ENCODE results near the gene SFMBT2. TPM values are rescaled to one million over a fixed set of nuclear protein-coding genes. Genes with fewer than 3 reads are reported as not detected.
"Not testable (repeated sequence)": the region's sequence is repeated elsewhere in the genome, so short reads cannot be mapped to it uniquely, and the experiment has no call there.

Gene SFMBT2
- total RNA-seq, 2 experiments from 2014 or later, result 7.9 to 8.3 TPM

DNA sequence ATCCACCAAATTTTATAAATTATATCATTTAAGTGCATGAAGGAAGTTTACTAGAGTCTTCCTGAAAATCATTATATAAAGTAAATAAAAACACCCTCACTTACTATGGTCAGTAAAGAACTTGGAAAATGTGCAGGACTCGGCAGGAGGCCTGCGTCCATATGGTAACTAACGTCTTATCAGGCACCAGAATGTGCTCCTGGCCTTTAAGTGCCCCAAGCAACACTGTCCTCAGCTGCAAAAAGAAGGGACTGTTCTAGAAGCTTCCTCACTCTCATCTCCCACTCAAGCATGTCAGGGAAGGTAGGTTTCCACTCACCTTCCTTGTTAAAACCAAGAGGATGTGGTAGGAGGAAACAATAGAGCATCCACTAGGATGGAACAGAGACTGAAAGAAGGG is 11.3 kb downstream of the SFMBT2 start:
- Histone ChIP-seq H2AFZ (ENCODE audit: low read length) (no peak overlapping the region), H3K9me3 (ENCODE audit: low read length) (no peaks in the 10 kb centered on the region), H4K20me1 (ENCODE audit: insufficient read depth, low read length) (no peaks in the 10 kb centered on the region; the same call in 1 of the 2 replicates), H3K4me1 (ENCODE audit: insufficient read depth, low read length, poor library complexity, severe bottlenecking) (no peaks in the 10 kb centered on the region), H3K9me2 (ENCODE audit: insufficient read depth, low read length) (no peaks in the 10 kb centered on the region), H3K36me3 (ENCODE audit: insufficient read depth, low read length) (no peaks in the 10 kb centered on the region), H3K4me2 (ENCODE audit: low read length) (no peak overlapping the region), H3K79me2 (ENCODE audit: insufficient read depth, low read depth, low read length) (peaks cover 17% of the 10 kb centered on the region; the same call in 1 of the 2 replicates), H3K27ac (ENCODE audit: low read depth, low read length, poor library complexity, severe bottlenecking) (no peak overlapping the region), H3K4me3 (ENCODE audit: low read depth, low read length, poor library complexity, severe bottlenecking) (no peak overlapping the region)
- no TSS peak for BruUV-seq (replicated peaks)
- intact Hi-C loops (cut with micrococcal nuclease; ENCODE audit: unreplicated experiment), result no loop called here
- no peak for DNase-seq (ENCODE audit: low spot score)
- ChIA-PET POLR2A (no interaction called here), CTCF (ENCODE audit: unreplicated experiment) (no interaction called here)
- TF ChIP-seq, protein P1, sequence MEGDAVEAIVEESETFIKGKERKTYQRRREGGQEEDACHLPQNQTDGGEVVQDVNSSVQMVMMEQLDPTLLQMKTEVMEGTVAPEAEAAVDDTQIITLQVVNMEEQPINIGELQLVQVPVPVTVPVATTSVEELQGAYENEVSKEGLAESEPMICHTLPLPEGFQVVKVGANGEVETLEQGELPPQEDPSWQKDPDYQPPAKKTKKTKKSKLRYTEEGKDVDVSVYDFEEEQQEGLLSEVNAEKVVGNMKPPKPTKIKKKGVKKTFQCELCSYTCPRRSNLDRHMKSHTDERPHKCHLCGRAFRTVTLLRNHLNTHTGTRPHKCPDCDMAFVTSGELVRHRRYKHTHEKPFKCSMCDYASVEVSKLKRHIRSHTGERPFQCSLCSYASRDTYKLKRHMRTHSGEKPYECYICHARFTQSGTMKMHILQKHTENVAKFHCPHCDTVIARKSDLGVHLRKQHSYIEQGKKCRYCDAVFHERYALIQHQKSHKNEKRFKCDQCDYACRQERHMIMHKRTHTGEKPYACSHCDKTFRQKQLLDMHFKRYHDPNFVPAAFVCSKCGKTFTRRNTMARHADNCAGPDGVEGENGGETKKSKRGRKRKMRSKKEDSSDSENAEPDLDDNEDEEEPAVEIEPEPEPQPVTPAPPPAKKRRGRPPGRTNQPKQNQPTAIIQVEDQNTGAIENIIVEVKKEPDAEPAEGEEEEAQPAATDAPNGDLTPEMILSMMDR (conservative IDR thresholded peaks at IDR 0.05; ENCODE audit: low read length), result no peak
- TF ChIP-seq EZH2phosphoT487 (IDR thresholded peaks at IDR 0.05; ENCODE audit: borderline replicate concordance, low read depth, low read length), result no peak

DNA sequence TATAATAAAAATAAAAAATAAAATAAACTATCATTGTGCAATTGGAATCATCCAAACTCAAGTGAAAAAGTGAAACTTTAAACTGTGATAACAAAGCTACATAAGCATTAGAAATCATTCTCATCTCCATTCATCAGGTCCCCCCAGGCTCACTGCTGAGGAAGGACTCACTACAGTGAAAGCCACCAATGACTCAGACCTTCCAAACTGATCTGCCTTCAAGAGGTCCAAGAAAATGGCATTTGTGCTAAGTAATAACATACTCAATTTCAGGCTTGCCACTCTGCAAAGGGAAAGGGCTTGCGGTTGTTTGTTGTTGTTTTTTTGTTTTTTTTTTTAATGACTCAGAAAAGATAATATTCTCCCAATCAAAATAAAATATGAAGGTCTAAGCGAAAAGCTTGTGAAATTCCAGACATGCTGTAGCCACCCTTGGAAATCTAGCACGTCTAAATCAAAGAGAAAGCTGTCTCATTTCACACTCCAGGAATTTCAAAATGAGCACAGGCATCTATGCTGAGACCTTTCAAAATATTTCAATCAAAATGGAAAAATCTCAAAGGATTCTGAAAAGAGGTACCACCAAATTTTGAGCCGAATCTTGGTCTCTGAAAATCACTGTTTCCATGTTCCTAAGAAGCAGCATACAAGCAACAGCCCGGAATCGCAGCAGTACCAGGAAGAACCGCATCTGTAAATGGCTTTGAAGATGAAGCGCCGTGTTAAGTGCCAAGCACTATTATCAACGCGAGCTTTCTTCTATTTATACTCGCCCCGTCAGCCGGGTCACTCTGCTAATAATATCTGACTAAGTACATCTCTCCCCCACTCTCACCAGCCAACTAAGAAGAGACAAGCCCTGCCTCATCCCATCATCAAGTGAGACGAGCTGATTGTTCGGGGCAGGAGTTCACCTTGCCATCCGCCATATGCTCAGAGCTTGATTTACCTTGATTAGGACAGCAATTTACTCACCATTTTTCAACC is 13.5 kb downstream of the SFMBT2 start:
- Histone ChIP-seq H4K20me1 (ENCODE audit: insufficient read depth, low read length) (no peaks in the 10 kb centered on the region; the same call in 1 of the 2 replicates), H3K27ac (ENCODE audit: low read depth, low read length, poor library complexity, severe bottlenecking) (no peak overlapping the region), H3K79me2 (ENCODE audit: insufficient read depth, low read depth, low read length) (peaks cover 12% of the 10 kb centered on the region; the same call in 1 of the 2 replicates), H3K4me1 (ENCODE audit: insufficient read depth, low read length, poor library complexity, severe bottlenecking) (peaks cover 7% of the 10 kb centered on the region), H3K9me3 (ENCODE audit: low read length) (no peaks in the 10 kb centered on the region), H3K36me3 (ENCODE audit: insufficient read depth, low read length) (no peaks in the 10 kb centered on the region), H3K4me3 (ENCODE audit: low read depth, low read length, poor library complexity, severe bottlenecking) (no peak overlapping the region), H3K4me2 (ENCODE audit: low read length) (no peak overlapping the region), H3K9me2 (ENCODE audit: insufficient read depth, low read length) (no peaks in the 10 kb centered on the region), H2AFZ (ENCODE audit: low read length) (no peak overlapping the region)
- POLR2A ChIA-PET, result interaction anchor here (0.5 kb wide), 1 partner anchor 13 kb away, joined by 3 read pairs; the partner anchor contains the start of gene SFMBT2
- intact Hi-C loops (cut with micrococcal nuclease; ENCODE audit: unreplicated experiment), result no loop called here
- no peak for DNase-seq (ENCODE audit: low spot score)
- no peak for TF ChIP-seq EZH2phosphoT487 (IDR thresholded peaks at IDR 0.05; ENCODE audit: borderline replicate concordance, low read depth, low read length)
- TF ChIP-seq, protein P1 (conservative IDR thresholded peaks at IDR 0.05; ENCODE audit: low read length), result no peak
- BruUV-seq (replicated peaks), result no TSS peak
- CTCF ChIA-PET (ENCODE audit: unreplicated experiment), result no interaction called here

DNA sequence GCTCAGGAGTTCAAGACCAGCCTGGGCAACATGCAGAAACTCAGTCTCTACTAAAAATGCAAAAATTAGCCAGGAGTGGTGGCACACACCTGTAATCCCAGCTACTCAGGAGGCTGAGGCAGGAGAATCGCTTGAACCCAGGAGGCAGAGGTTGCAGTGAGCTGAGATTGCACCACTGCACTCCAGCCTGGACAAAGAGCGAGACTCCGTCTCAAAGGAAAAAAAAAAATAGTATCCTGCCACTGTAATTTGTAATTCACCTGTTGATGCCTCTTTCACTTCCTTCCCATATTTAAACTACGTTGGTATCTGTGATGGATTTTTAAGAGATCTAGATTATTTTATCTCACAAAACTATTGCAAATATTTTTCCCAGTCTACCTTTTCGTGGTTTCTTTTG is 18.5 kb downstream of the SFMBT2 start:
- H2AFZ ChIP-seq (ENCODE audit: low read length); DNase-seq (ENCODE audit: low spot score); H3K27ac ChIP-seq (ENCODE audit: low read depth, low read length, poor library complexity, severe bottlenecking); H3K4me3 ChIP-seq (ENCODE audit: low read depth, low read length, poor library complexity, severe bottlenecking); H4K20me1 ChIP-seq (ENCODE audit: insufficient read depth, low read length); POLR2A ChIA-PET; H3K4me2 ChIP-seq (ENCODE audit: low read length); intact Hi-C loops (cut with micrococcal nuclease; ENCODE audit: unreplicated experiment); BruUV-seq (replicated peaks); CTCF ChIA-PET (ENCODE audit: unreplicated experiment); H3K36me3 ChIP-seq (ENCODE audit: insufficient read depth, low read length); H3K9me2 ChIP-seq (ENCODE audit: insufficient read depth, low read length); H3K9me3 ChIP-seq (ENCODE audit: low read length): not testable (repeated sequence)
- Histone ChIP-seq H3K79me2 (ENCODE audit: insufficient read depth, low read depth, low read length) (peaks cover 38% of the 10 kb centered on the region; the same call in 1 of the 2 replicates), H3K4me1 (ENCODE audit: insufficient read depth, low read length, poor library complexity, severe bottlenecking) (peaks cover 35% of the 10 kb centered on the region)

All from OCI-LY7 (cell line).